ENCODE results near the gene CTNNA3.

CTNNA3 gene

GRCh38 chr10:67506083-67506756 lies 189.8 kb downstream of the CTNNA3 start:
- peak in 1 of 2 experiments; percentile 58 for DNase-seq (ENCODE audit: low read depth in 1 of 2, low spot score in 1 of 2)
- in situ Hi-C loops (cut with HindIII; ENCODE audit: low pct_unique_long_range_greater_than_20kb, low sequenced_read_pairs) = no loop called here
- no peak for TF ChIP-seq JUND (IDR thresholded peaks at IDR 0.05; ENCODE audit: low read depth)

GRCh38 chr10:67492317-67493019 lies 203.5 kb downstream of the CTNNA3 start:
- DNase-seq (ENCODE audit: low read depth in 1 of 2, low spot score in 1 of 2) = no peak
- no peak for TF ChIP-seq JUND (IDR thresholded peaks at IDR 0.05; ENCODE audit: low read depth)
- in situ Hi-C loops (cut with HindIII; ENCODE audit: low pct_unique_long_range_greater_than_20kb, low sequenced_read_pairs) = no loop called here

GRCh38 chr10:67487906-67488619 lies 207.9 kb downstream of the CTNNA3 start:
- in situ Hi-C loops (cut with HindIII; ENCODE audit: low pct_unique_long_range_greater_than_20kb, low sequenced_read_pairs) = no loop called here
- no peak for DNase-seq (ENCODE audit: low read depth in 1 of 2, low spot score in 1 of 2)
- no peak for TF ChIP-seq JUND (IDR thresholded peaks at IDR 0.05; ENCODE audit: low read depth)

GRCh38 chr10:67487199-67487598 lies 208.8 kb downstream of the CTNNA3 start:
- no peak for TF ChIP-seq JUND (IDR thresholded peaks at IDR 0.05; ENCODE audit: low read depth)
- in situ Hi-C loops (cut with HindIII; ENCODE audit: low pct_unique_long_range_greater_than_20kb, low sequenced_read_pairs) = no loop called here
- DNase-seq (ENCODE audit: low read depth in 1 of 2, low spot score in 1 of 2) = no peak

GRCh38 chr10:67477868-67478267 lies 218.1 kb downstream of the CTNNA3 start:
- DNase-seq (ENCODE audit: low read depth in 1 of 2, low spot score in 1 of 2) = no peak
- in situ Hi-C loops (cut with HindIII; ENCODE audit: low pct_unique_long_range_greater_than_20kb, low sequenced_read_pairs) = no loop called here
- no peak for TF ChIP-seq JUND (IDR thresholded peaks at IDR 0.05; ENCODE audit: low read depth)

GRCh38 chr10:67476201-67476600 lies 219.8 kb downstream of the CTNNA3 start:
- no peak for DNase-seq (ENCODE audit: low read depth in 1 of 2, low spot score in 1 of 2)
- no peak for TF ChIP-seq JUND (IDR thresholded peaks at IDR 0.05; ENCODE audit: low read depth)
- in situ Hi-C loops (cut with HindIII; ENCODE audit: low pct_unique_long_range_greater_than_20kb, low sequenced_read_pairs) = no loop called here

GRCh38 chr10:67473850-67474633 lies 222.0 kb downstream of the CTNNA3 start:
- DNase-seq (ENCODE audit: low read depth in 1 of 2, low spot score in 1 of 2) = no peak
- no peak for TF ChIP-seq JUND (IDR thresholded peaks at IDR 0.05; ENCODE audit: low read depth)
- in situ Hi-C loops (cut with HindIII; ENCODE audit: low pct_unique_long_range_greater_than_20kb, low sequenced_read_pairs) = no loop called here

- TF ChIP-seq JUND (IDR thresholded peaks at IDR 0.05; ENCODE audit: low read depth) = no peak
- in situ Hi-C loops (cut with HindIII; ENCODE audit: low pct_unique_long_range_greater_than_20kb, low sequenced_read_pairs) = no loop called here
- no peak for DNase-seq (ENCODE audit: low read depth in 1 of 2, low spot score in 1 of 2)
Observed at GRCh38 chr10:67471022-67471421, 225.0 kb downstream of the CTNNA3 start.

GRCh38 chr10:67464278-67464677 lies 231.7 kb downstream of the CTNNA3 start:
- TF ChIP-seq JUND (IDR thresholded peaks at IDR 0.05; ENCODE audit: low read depth) = no peak
- no peak for DNase-seq (ENCODE audit: low read depth in 1 of 2, low spot score in 1 of 2)
- in situ Hi-C loops (cut with HindIII; ENCODE audit: low pct_unique_long_range_greater_than_20kb, low sequenced_read_pairs) = no loop called here

- in situ Hi-C loops (cut with HindIII; ENCODE audit: low pct_unique_long_range_greater_than_20kb, low sequenced_read_pairs) = no loop called here
- DNase-seq (ENCODE audit: low read depth in 1 of 2, low spot score in 1 of 2) = no peak
- TF ChIP-seq JUND (IDR thresholded peaks at IDR 0.05; ENCODE audit: low read depth) = no peak
Observed at GRCh38 chr10:67452892-67453291, 243.1 kb downstream of the CTNNA3 start.

- DNase-seq (ENCODE audit: low read depth in 1 of 2, low spot score in 1 of 2) = peak in 1 of 2 experiments; percentile 13
- TF ChIP-seq JUND (IDR thresholded peaks at IDR 0.05; ENCODE audit: low read depth) = no peak
- in situ Hi-C loops (cut with HindIII; ENCODE audit: low pct_unique_long_range_greater_than_20kb, low sequenced_read_pairs) = no loop called here
Observed at GRCh38 chr10:67438605-67439304, 257.2 kb downstream of the CTNNA3 start.

GRCh38 chr10:67433276-67433675 lies 262.7 kb downstream of the CTNNA3 start:
- no peak for TF ChIP-seq JUND (IDR thresholded peaks at IDR 0.05; ENCODE audit: low read depth)
- no peak for DNase-seq (ENCODE audit: low read depth in 1 of 2, low spot score in 1 of 2)
- in situ Hi-C loops (cut with HindIII; ENCODE audit: low pct_unique_long_range_greater_than_20kb, low sequenced_read_pairs) = no loop called here
